HG02642 (cell line): Measurements from ENCODE around the gene FUBP1.
A peak's percentile ranks its signal among the peaks of the same experiment; 100 is the strongest.
"Not testable (repeated sequence)": the region's sequence is repeated elsewhere in the genome, so short reads cannot be mapped to it uniquely, and the experiment has no call there.

Experiments
- ATAC-seq: cut with Tn5 transposase; IDR thresholded peaks from one replicate; pipeline ENCODE4 v1.9.1; 2021; ENCODE audit warnings: mild to moderate bottlenecking; ENCODE audit not compliant: unreplicated experiment, poor library complexity

FUBP1 gene

GRCh38 chr1:77950873-77951272, 28.0 kb downstream of the FUBP1 start:
- peak; percentile 69 for ATAC-seq

GRCh38 chr1:77948841-77949424, 29.9 kb downstream of the FUBP1 start:
- ATAC-seq, result peak; percentile 42

GRCh38 chr1:77945345-77945744, 33.5 kb downstream of the FUBP1 start:
- ATAC-seq, result no peak

GRCh38 chr1:77942400-77943140, 36.3 kb downstream of the FUBP1 start:
- no peak for ATAC-seq

GRCh38 chr1:77940921-77941570, 37.8 kb downstream of the FUBP1 start:
- ATAC-seq, result no peak

GRCh38 chr1:77938651-77939050, 40.2 kb downstream of the FUBP1 start:
- ATAC-seq, result no peak

- no peak for ATAC-seq
Observed at GRCh38 chr1:77929806-77930205, 49.1 kb downstream of the FUBP1 start.

- no peak for ATAC-seq
Observed at GRCh38 chr1:77927414-77927813, 51.5 kb downstream of the FUBP1 start.

GRCh38 chr1:77926561-77927357, 52.1 kb downstream of the FUBP1 start:
- no peak for ATAC-seq

- ATAC-seq, result no peak
Observed at GRCh38 chr1:77925956-77926355, 52.9 kb downstream of the FUBP1 start.

GRCh38 chr1:77925518-77925917, 53.4 kb downstream of the FUBP1 start:
- ATAC-seq, result no peak

GRCh38 chr1:77918918-77919317, 60.0 kb downstream of the FUBP1 start:
- not testable (repeated sequence) for ATAC-seq

GRCh38 chr1:77910116-77910515, 68.8 kb downstream of the FUBP1 start:
- ATAC-seq, result no peak

- no peak for ATAC-seq
Observed at GRCh38 chr1:77906624-77907023, 72.2 kb downstream of the FUBP1 start.

GRCh38 chr1:77906019-77906545, 72.8 kb downstream of the FUBP1 start:
- no peak for ATAC-seq

- no peak for ATAC-seq
Observed at GRCh38 chr1:77905603-77906002, 73.3 kb downstream of the FUBP1 start.

- ATAC-seq, result no peak
Observed at GRCh38 chr1:77900687-77901293, 78.1 kb downstream of the FUBP1 start.

GRCh38 chr1:77899647-77900320, 79.1 kb downstream of the FUBP1 start:
- no peak for ATAC-seq
